HG03469 (cell line): ENCODE measurements around the gene TCF4.

Experiments used
- ATAC-seq: cut with Tn5 transposase; IDR thresholded peaks from one replicate; pipeline ENCODE4 v1.9.1; 2021; ENCODE audit warnings: mild to moderate bottlenecking, moderate library complexity, moderate number of reproducible peaks; ENCODE audit not compliant: unreplicated experiment

TCF4 gene

GRCh38 chr18:55336438-55337100 lies 251.4 kb downstream of the TCF4 start:
- ATAC-seq, result no peak

DNA sequence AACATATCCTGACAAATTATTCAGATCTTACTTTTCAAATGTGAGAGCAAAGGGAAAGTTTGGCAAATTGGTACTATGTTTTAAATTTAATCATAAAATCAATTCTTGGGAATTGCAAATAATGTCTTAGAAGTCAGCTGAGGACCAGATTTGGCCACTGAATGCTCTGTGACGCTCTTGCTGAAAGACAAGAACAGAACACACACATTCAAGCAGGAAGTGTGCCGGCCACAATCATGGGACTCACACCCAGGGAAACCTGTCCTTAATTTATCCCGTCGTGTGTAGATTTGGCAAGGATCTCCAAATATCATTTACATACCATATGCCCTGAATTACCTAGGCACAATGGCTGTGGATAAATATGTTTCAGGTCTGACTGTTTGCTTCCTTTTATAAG lies 253.1 kb downstream of the TCF4 start:
- ATAC-seq, result no peak

DNA sequence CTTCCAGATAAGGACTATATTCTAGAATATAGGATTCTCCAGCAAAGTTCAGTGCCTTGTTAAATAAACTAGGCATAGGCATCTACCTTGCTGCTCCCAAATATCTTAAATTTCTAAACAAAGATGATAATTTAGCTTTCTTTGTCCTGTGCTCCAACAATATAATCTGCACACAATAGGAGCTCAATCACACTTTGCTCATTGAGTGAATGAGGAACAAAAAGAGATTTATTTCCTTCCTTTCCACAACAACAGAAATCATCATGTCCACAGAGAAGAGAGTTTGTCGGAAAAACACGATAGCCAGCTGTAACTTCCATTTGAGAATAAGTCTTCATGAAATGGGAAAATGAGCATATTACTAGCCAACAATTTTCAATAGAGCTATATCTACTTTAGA lies 256.7 kb downstream of the TCF4 start:
- ATAC-seq, result no peak

GRCh38 chr18:55328301-55328700 lies 259.7 kb downstream of the TCF4 start:
- ATAC-seq, result no peak

- no peak for ATAC-seq
Observed at GRCh38 chr18:55327454-55327853, 260.5 kb downstream of the TCF4 start.

- ATAC-seq, result no peak
Observed at GRCh38 chr18:55326134-55326533, 261.9 kb downstream of the TCF4 start.

GRCh38 chr18:55324166-55324565 lies 263.8 kb downstream of the TCF4 start:
- ATAC-seq, result no peak

DNA sequence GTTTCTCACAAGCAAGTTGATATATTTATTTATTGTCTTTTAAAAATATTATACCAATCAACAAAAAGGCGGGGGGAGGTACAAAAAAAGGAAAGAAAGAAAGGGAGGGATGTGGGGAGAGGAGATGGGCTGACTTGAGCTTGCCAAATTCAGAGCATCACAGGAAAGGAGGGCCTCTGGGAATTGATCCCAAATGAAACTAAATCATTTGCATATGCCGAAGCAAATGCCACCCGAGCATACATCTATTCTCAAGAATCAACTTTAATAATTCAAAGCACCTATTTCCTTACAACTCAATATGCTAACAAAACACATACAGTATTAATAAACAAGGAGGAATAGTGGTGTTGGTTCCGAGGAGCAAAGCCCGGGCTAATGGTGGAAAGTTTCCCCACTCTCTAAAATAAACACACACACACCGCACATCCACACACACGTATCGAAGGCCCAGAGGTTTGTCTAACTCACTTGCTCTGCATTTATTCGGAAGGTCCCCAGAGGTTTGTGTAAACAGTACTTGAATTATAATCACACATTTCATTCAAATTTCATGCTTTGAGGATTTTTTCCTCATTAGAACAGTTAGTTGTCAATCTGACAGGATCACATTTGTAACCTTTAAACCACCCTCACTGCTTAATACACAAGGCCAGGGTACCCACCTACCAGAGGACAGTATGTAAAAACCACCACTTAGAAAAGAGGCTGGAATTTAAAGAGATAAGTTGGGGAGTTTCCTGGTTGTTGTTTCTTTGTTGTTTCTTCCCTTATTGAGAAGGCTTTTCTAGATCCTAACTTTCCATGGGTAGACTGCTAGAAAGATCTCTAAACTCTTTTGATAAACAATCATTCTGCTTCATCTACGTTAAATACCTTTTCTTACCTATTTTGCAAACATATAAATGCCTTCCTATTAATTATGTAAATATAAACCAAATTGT lies 264.7 kb downstream of the TCF4 start:
- no peak for ATAC-seq

GRCh38 chr18:55322178-55322735 lies 265.7 kb downstream of the TCF4 start:
- ATAC-seq, result peak; percentile 33

GRCh38 chr18:55321265-55322177 lies 266.5 kb downstream of the TCF4 start:
- ATAC-seq, result peak; percentile 40

DNA sequence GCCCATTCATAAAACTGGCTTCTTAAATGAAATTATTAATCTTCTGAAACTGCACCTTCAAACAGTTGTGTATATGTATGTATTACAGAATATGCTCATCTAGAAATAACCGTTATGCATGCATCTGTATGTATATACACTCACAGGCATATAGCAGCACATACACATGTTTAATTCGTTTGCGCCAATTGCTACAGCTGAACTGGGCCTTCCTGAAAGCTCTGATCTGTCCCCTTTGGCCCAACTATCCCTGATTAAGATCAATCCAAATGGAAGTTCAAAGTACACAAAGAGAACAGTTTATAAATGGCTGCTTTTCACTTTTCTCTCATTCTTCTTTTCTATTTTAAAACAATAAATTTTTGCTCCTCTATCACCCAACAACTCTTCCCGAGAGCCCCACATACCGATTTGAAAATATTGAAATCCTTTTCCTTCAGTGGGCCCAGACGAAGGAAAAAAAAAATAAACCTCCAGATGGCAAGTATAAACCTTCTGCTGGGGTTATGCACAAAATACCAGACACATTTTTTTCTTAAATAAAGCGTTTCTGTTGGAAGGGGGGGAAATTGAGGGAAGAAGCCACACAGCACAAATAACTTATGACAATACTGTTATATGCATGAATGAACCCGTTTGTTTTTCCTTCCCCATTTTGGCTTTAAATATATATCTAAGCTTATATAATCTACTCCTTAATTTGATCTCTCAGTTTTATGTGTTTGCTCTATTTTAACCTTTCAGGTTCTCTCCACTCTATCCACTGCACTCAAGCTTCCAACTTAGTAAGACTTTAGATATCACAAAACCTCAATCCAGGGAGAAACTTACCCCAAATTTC lies 267.3 kb downstream of the TCF4 start:
- no peak for ATAC-seq

DNA sequence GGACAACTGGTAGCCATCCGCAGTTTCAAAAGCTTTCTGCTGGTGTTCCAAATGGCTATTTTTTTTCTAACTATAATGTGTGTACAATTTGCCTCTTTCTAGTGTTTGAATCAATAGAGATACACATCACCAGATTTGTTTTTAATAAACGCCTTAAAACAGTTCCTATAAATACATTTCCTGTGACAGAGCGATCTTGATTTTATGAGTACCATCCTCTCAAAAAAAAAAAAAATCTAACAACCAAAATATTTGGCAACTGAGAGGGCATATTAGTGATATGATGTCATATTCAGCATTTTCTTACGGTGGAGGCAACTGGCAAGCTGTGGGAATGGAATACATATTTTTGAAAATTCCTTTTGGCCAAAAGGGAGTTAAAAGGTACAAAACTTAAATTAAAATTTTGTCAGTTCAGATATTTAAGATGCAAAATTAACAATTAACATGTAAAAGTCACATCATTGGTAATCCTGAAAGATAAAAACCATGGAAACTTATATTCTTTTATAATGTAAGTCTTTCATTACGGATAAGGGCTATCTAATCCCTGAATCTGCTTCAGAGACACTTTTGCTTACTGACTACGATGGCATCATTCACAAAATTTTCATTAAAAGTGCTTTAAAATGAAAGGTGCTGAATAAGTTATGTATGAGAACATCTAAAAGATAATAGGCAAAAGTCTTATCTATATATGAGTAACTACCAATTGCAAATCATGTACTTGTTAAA lies 268.4 kb downstream of the TCF4 start:
- no peak for ATAC-seq

GRCh38 chr18:55318951-55319441 lies 269.0 kb downstream of the TCF4 start:
- no peak for ATAC-seq

GRCh38 chr18:55317864-55318263 lies 270.1 kb downstream of the TCF4 start:
- no peak for ATAC-seq

- ATAC-seq, result no peak
Observed at GRCh38 chr18:55317324-55317723, 270.7 kb downstream of the TCF4 start.

GRCh38 chr18:55316486-55317184 lies 271.4 kb downstream of the TCF4 start:
- no peak for ATAC-seq

DNA sequence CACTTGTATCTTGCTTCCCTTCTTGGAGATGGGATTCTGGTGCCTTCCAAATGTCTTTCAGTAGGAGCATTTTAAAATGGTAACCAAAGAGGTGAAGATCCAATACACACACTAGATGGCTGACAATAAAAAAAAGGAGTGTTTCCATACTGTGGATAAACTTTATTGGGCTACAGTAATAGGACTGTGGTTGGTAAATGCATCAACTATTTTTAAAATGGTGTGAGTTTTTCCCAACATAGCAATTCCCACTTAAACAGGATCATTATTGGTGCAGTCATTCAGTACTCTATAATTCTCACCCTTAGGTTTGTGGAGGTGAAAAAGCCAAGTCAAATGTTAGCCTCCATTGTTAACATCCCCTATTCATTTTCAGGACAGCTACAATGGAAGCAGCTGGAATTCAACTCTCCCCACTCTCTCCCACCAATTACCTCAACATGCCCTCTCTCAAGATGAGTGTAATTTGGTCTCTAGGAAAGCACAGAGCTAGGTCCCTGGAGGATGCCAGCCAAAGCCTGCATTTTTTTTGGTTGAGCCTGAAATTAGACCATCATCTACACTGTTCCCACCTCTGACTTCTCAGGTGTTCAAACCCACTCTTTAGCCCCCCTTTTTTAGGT lies 273.3 kb downstream of the TCF4 start:
- no peak for ATAC-seq

GRCh38 chr18:55314031-55314430 lies 274.0 kb downstream of the TCF4 start:
- ATAC-seq, result no peak
